ENCODE data around the gene ZCCHC14. TPM values are rescaled to one million over a fixed set of nuclear protein-coding genes. Genes with fewer than 3 reads are reported as not detected.
A peak's percentile ranks its signal among the peaks of the same experiment; 100 is the strongest.
"Not testable (repeated sequence)": the region's sequence is repeated elsewhere in the genome, so short reads cannot be mapped to it uniquely, and the experiment has no call there.

The ZCCHC14 gene
- total and polyA plus RNA-seq, 10 donors: 1.6 to 18.3 (median 13.2) TPM

- no peaks in the 10 kb centered on the region for H3K27me3 ChIP-seq (replicated peaks in 1 of 7)
- H3K4me1 ChIP-seq: peaks cover 9 to 74% (median 51%) of the 10 kb centered on the region in 6 donors
- peak; percentile 94 for DNase-seq
- peak in 2 of 3 donors; percentile 6 to 64 for TF ChIP-seq POLR2A (IDR thresholded peaks at IDR 0.05)
- TF ChIP-seq POLR2AphosphoS5 (IDR thresholded peaks at IDR 0.05): peak; percentile 53 to 97 (median 83)
- no peak for TF ChIP-seq CTCF (IDR thresholded peaks at IDR 0.05 in 8 of 11, conservative IDR thresholded peaks at IDR 0.05 in 3 of 11)
- H3K4me3 ChIP-seq: peak overlapping the region in 4 of 8 donors; percentile 2 to 57 (median 11)
- no peaks in the 10 kb centered on the region for H3K36me3 ChIP-seq
- intact Hi-C loops (cut with DNase I; ENCODE audit: low total_unique reads): loop anchor here (10.0 kb wide), 1 partner anchor 377 kb away; the partner anchor contains the start of gene KLHDC4
- peak overlapping the region; percentile 75 to 95 (median 90) for H3K27ac ChIP-seq
- no peaks in the 10 kb centered on the region for H3K9me3 ChIP-seq
- WGBS, 5 donors: 9 to 11% (median 9%) methylated on average over 18 of the region's 18 CpGs
Observed at GRCh38 chr16:87387942-87388817, 104.6 kb downstream of the ZCCHC14 start.

- peak overlapping the region; percentile 75 to 93 (median 92) for H3K27ac ChIP-seq
- H3K9me3 ChIP-seq; DNase-seq; H3K36me3 ChIP-seq; H3K27me3 ChIP-seq (replicated peaks in 1 of 7): not testable (repeated sequence)
- intact Hi-C loops (cut with DNase I; ENCODE audit: low total_unique reads): loop anchor here (5.0 to 10.0 kb wide), 2 partner anchors 68 to 380 kb away; partner anchors contain the start of genes C16orf95 and KLHDC4
- H3K4me3 ChIP-seq: peak overlapping the region in 7 of 8 donors; percentile 78 to 94 (median 80)
- H3K4me1 ChIP-seq: peaks cover 18 to 91% (median 70%) of the 10 kb centered on the region in 6 donors
- 83 to 95% (median 90%) methylated on average over 12 of the region's 12 CpGs for WGBS, 5 donors
Observed at GRCh38 chr16:87384875-87385167, 108.0 kb downstream of the ZCCHC14 start.

GRCh38 chr16:87384162-87384874 lies 108.5 kb downstream of the ZCCHC14 start:
- Histone ChIP-seq H3K9me3 (no peaks in the 10 kb centered on the region), H3K27ac (peak overlapping the region; percentile 75 to 93 (median 92)), H3K27me3 (replicated peaks in 1 of 7) (no peaks in the 10 kb centered on the region), H3K4me3 (peak overlapping the region; percentile 63 to 94 (median 80)), H3K4me1 (peaks cover 18 to 92% (median 74%) of the 10 kb centered on the region in 6 donors), H3K36me3 (no peaks in the 10 kb centered on the region)
- TF ChIP-seq POLR2AphosphoS5 (IDR thresholded peaks at IDR 0.05) (no peak), CTCF (IDR thresholded peaks at IDR 0.05 in 8 of 11, conservative IDR thresholded peaks at IDR 0.05 in 3 of 11) (no peak), POLR2A (IDR thresholded peaks at IDR 0.05) (no peak)
- 6 to 14% (median 8%) methylated on average over 26 to 64 of the region's 64 CpGs for WGBS, 5 donors
- DNase-seq: peak; percentile 92
- intact Hi-C loops (cut with DNase I; ENCODE audit: low total_unique reads): loop anchor here (5.0 to 10.0 kb wide), 2 partner anchors 67 to 380 kb away; partner anchors contain the start of genes C16orf95 and KLHDC4

GRCh38 chr16:87383505-87384161 lies 109.2 kb downstream of the ZCCHC14 start, which contains the start of gene FBXO31:
Gene FBXO31, minus strand, starts transcription at chr16:87383776. Its CDS starts 32 bp downstream, at chr16:87383744.
- peak; percentile 97 for DNase-seq
- no peaks in the 10 kb centered on the region for H3K36me3 ChIP-seq
- WGBS, 5 donors: 0 to 1% (median 0%) methylated on average over 3 to 92 of the region's 92 CpGs
- H3K27ac ChIP-seq: peak within 1 kb of the TSS; percentile 75 to 93 (median 92)
- no peaks in the 10 kb centered on the region for H3K27me3 ChIP-seq (replicated peaks in 1 of 7)
- no peaks in the 10 kb centered on the region for H3K9me3 ChIP-seq
- H3K4me3 ChIP-seq: peak within 1 kb of the TSS; percentile 63 to 94 (median 80)
- intact Hi-C loops (cut with DNase I; ENCODE audit: low total_unique reads): loop anchor here (5.0 to 10.0 kb wide), 2 partner anchors 66 to 381 kb away; partner anchors contain the start of genes C16orf95 and KLHDC4
- TF ChIP-seq CTCF (IDR thresholded peaks at IDR 0.05 in 8 of 11, conservative IDR thresholded peaks at IDR 0.05 in 3 of 11): no peak
- peak in 1 of 3 donors; percentile 59 for TF ChIP-seq POLR2A (IDR thresholded peaks at IDR 0.05)
- peak; percentile 82 to 90 (median 85) for TF ChIP-seq POLR2AphosphoS5 (IDR thresholded peaks at IDR 0.05)
- H3K4me1 ChIP-seq: peaks cover 18 to 90% (median 71%) of the 10 kb centered on the region in 6 donors

Measured in spleen (tissue), 11 donors.